WERI-Rb-1 (cell line): ENCODE measurements around the gene PCDH9.

Experiments
- DNase-seq: peaks from one replicate; pipeline ENCODE4 v3.0.0-alpha.2; 2020
- H3K27ac ChIP-seq: fragments of 250-450 bp; sonication (Bioruptor Pico); 2 replicates; pipeline ENCODE4 v1.5.1; 2020; ENCODE audit warnings: mild to moderate bottlenecking, moderate library complexity
- H3K27me3 ChIP-seq: fragments of 250-450 bp; sonication (Bioruptor Pico); 2 replicates; pipeline ENCODE4 v1.5.1; 2021; ENCODE audit warnings: mild to moderate bottlenecking, low read depth, moderate library complexity; ENCODE audit not compliant: insufficient read depth, severe bottlenecking
- H3K36me3 ChIP-seq: fragments of 250-450 bp; sonication (Bioruptor Pico); 2 replicates; pipeline ENCODE4 v1.5.1; 2020; ENCODE audit warnings: mild to moderate bottlenecking, moderate library complexity
- H3K4me3 ChIP-seq: 2 replicates; pipeline ENCODE4 v1.5.1; 2011; ENCODE audit warnings: low read depth, mild to moderate bottlenecking, control low read depth, low read length
- H3K9me3 ChIP-seq: fragments of 250-450 bp; sonication (Bioruptor Pico); 2 replicates; pipeline ENCODE4 v1.5.1; 2021; ENCODE audit warnings: mild to moderate bottlenecking, moderate library complexity; ENCODE audit not compliant: severe bottlenecking
- TF ChIP-seq, protein P1 (sequence below): IDR thresholded peaks from 2 replicates; pipeline ENCODE4 v1.5.1; 2011; ENCODE audit warnings: low read depth, mild to moderate bottlenecking, control low read depth, inconsistent platforms, low read length

PCDH9 gene

DNA sequence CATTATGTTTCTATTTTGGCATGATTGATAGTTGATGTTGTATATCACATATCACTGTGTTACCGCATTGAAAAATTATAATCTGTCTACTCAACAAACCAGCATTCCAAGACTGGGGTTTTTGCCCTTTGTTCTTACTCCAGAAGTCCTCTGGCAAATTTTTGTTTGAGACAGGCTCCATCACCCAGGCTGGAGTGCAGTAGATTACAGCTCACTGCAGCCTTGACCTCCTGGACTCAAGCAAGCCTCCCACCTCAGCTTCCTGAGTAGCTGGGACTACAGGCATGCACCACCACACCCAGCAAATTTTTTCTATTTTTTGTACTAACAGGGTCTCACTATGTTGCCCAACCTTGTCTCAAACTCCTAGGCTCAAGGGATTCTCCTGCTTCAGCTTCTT, 741.0 kb downstream of the PCDH9 start:
- Histone ChIP-seq H3K9me3 (no peaks in the 10 kb centered on the region), H3K4me3 (no peak overlapping the region), H3K27me3 (no peaks in the 10 kb centered on the region), H3K36me3 (no peaks in the 10 kb centered on the region), H3K27ac (no peak overlapping the region)
- no peak for DNase-seq
- TF ChIP-seq, protein P1, sequence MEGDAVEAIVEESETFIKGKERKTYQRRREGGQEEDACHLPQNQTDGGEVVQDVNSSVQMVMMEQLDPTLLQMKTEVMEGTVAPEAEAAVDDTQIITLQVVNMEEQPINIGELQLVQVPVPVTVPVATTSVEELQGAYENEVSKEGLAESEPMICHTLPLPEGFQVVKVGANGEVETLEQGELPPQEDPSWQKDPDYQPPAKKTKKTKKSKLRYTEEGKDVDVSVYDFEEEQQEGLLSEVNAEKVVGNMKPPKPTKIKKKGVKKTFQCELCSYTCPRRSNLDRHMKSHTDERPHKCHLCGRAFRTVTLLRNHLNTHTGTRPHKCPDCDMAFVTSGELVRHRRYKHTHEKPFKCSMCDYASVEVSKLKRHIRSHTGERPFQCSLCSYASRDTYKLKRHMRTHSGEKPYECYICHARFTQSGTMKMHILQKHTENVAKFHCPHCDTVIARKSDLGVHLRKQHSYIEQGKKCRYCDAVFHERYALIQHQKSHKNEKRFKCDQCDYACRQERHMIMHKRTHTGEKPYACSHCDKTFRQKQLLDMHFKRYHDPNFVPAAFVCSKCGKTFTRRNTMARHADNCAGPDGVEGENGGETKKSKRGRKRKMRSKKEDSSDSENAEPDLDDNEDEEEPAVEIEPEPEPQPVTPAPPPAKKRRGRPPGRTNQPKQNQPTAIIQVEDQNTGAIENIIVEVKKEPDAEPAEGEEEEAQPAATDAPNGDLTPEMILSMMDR = no peak

- H3K9me3 ChIP-seq = no peaks in the 10 kb centered on the region
- no peaks in the 10 kb centered on the region for H3K27me3 ChIP-seq
- no peak overlapping the region for H3K27ac ChIP-seq
- TF ChIP-seq, protein P1 = no peak
- no peak overlapping the region for H3K4me3 ChIP-seq
- H3K36me3 ChIP-seq = no peaks in the 10 kb centered on the region
- DNase-seq = no peak
Measured at GRCh38 chr13:66483712-66484111, 746.4 kb downstream of the PCDH9 start.

- Histone ChIP-seq H3K27me3 (no peaks in the 10 kb centered on the region), H3K36me3 (no peaks in the 10 kb centered on the region), H3K4me3 (no peak overlapping the region), H3K9me3 (no peaks in the 10 kb centered on the region), H3K27ac (no peak overlapping the region)
- DNase-seq = no peak
- TF ChIP-seq, protein P1 = no peak
Measured at GRCh38 chr13:66482836-66483235, 747.3 kb downstream of the PCDH9 start.

GRCh38 chr13:66477816-66478215, 752.3 kb downstream of the PCDH9 start:
- TF ChIP-seq, protein P1 = no peak
- no peaks in the 10 kb centered on the region for H3K36me3 ChIP-seq
- no peak overlapping the region for H3K27ac ChIP-seq
- H3K9me3 ChIP-seq = no peaks in the 10 kb centered on the region
- H3K27me3 ChIP-seq = no peaks in the 10 kb centered on the region
- no peak overlapping the region for H3K4me3 ChIP-seq
- DNase-seq = no peak

- H3K27me3 ChIP-seq = no peaks in the 10 kb centered on the region
- no peaks in the 10 kb centered on the region for H3K9me3 ChIP-seq
- no peak overlapping the region for H3K27ac ChIP-seq
- no peak for DNase-seq
- no peak overlapping the region for H3K4me3 ChIP-seq
- TF ChIP-seq, protein P1 = no peak
- no peaks in the 10 kb centered on the region for H3K36me3 ChIP-seq
Measured at GRCh38 chr13:66475061-66475460, 755.1 kb downstream of the PCDH9 start.

GRCh38 chr13:66469745-66470144, 760.4 kb downstream of the PCDH9 start:
- H3K27ac ChIP-seq = no peak overlapping the region
- no peaks in the 10 kb centered on the region for H3K36me3 ChIP-seq
- no peaks in the 10 kb centered on the region for H3K9me3 ChIP-seq
- DNase-seq = no peak
- no peaks in the 10 kb centered on the region for H3K27me3 ChIP-seq
- H3K4me3 ChIP-seq = no peak overlapping the region
- TF ChIP-seq, protein P1 = no peak
